ENCODE data around the gene PDHA2.

Gene PDHA2

DNA sequence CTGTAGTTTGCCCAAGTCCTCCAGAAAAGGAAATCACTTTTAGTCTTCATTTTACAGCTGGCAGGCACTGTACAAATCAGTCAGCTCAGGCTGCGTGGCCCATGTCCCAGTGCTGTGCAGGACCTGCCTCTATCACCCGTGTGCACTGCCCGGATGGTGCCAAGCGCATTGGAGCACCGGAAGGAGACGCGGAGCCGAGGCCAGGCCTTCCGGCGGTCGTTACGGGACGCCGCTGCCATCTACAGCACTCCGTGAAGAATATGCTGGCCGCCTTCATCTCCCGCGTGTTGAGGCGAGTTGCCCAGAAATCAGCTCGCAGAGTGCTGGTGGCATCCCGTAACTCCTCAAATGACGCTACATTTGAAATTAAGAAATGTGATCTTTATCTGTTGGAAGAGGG is at the start of gene PDHA2:
Gene PDHA2, plus strand, starts transcription at position 203 of the 400 bp plus-strand sequence. Its CDS starts 58 bp downstream, at position 261.
- H3K4me1 ChIP-seq (ENCODE audit: control insufficient read depth in 2 of 2, insufficient read depth in 2 of 2, low read length in 2 of 2) = no peaks in the 10 kb centered on the region
- no peak within 1 kb of the TSS for H3K4me3 ChIP-seq (ENCODE audit: low read length in 2 of 2)
- H3K27me3 ChIP-seq (ENCODE audit: control insufficient read depth in 2 of 2, insufficient read depth in 2 of 2, low read length in 2 of 2) = no peaks in the 10 kb centered on the region
- no peaks in the 10 kb centered on the region for H3K36me3 ChIP-seq (ENCODE audit: control insufficient read depth in 2 of 2, insufficient read depth in 2 of 2, low read length in 2 of 2)
- no peak within 1 kb of the TSS for H3K27ac ChIP-seq (ENCODE audit: low read depth in 2 of 2, low read length in 2 of 2)
- no peaks in the 10 kb centered on the region for H3K9me3 ChIP-seq (ENCODE audit: control insufficient read depth in 2 of 2, low read length in 2 of 2)
- H3K9ac ChIP-seq (ENCODE audit: low read depth in 1 of 2, low read length in 2 of 2) = no peak within 1 kb of the TSS

GRCh38 chr4:95798003-95798402 is 41.9 kb upstream of the PDHA2 start:
- no peak overlapping the region for H3K4me3 ChIP-seq (ENCODE audit: low read length in 2 of 2)
- no peaks in the 10 kb centered on the region for H3K27me3 ChIP-seq (ENCODE audit: control insufficient read depth in 2 of 2, insufficient read depth in 2 of 2, low read length in 2 of 2)
- no peak overlapping the region for H3K9ac ChIP-seq (ENCODE audit: low read depth in 1 of 2, low read length in 2 of 2)
- no peak overlapping the region for H3K27ac ChIP-seq (ENCODE audit: low read depth in 2 of 2, low read length in 2 of 2)
- no peaks in the 10 kb centered on the region for H3K4me1 ChIP-seq (ENCODE audit: control insufficient read depth in 2 of 2, insufficient read depth in 2 of 2, low read length in 2 of 2)
- H3K36me3 ChIP-seq (ENCODE audit: control insufficient read depth in 2 of 2, insufficient read depth in 2 of 2, low read length in 2 of 2) = no peaks in the 10 kb centered on the region
- no peaks in the 10 kb centered on the region for H3K9me3 ChIP-seq (ENCODE audit: control insufficient read depth in 2 of 2, low read length in 2 of 2)

DNA sequence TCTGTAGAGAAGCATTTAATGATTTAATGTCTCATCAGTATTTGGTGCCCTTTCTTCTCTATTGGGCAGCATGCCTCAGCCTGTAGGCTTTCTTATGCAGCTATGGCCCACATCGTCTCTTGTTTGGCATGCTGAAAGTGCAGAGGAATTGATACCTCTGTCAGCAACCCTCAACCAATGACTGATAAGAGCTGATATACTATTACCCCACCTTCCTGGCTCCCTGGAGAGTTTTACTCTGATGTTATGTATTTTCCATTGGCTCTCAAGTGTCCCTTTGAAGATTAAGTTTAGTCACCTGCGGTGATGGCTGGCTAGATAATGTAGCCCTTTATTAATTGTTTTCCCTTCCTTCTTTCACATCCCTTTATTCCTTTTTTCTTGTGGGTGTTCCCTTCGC is 41.2 kb upstream of the PDHA2 start:
- Histone ChIP-seq H3K4me3 (ENCODE audit: low read length in 2 of 2) (no peak overlapping the region), H3K4me1 (ENCODE audit: control insufficient read depth in 2 of 2, insufficient read depth in 2 of 2, low read length in 2 of 2) (no peaks in the 10 kb centered on the region), H3K36me3 (ENCODE audit: control insufficient read depth in 2 of 2, insufficient read depth in 2 of 2, low read length in 2 of 2) (no peaks in the 10 kb centered on the region)

DNA sequence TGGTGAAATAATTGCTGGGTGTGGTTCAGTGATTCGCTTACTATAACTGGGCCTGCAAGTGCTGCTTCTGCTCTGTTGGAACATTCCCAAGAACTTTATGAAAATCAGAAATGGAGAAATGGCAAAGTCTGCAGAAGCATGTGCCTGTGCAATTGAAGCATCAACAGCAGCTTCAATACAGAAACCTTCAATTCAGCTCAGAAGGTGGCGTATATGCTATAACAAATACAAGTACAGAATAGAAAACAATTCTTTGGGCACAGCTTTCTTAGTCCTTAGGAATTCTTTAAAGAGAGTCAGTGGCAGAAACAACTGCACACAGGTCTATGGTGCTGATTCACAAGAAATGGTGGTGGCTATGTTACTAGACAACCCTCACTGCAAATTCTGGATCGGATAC is 18.0 kb upstream of the PDHA2 start:
- H3K9me3 ChIP-seq (ENCODE audit: control insufficient read depth in 2 of 2, low read length in 2 of 2) = no peaks in the 10 kb centered on the region
- H3K4me3 ChIP-seq (ENCODE audit: low read length in 2 of 2) = no peak overlapping the region
- no peaks in the 10 kb centered on the region for H3K27me3 ChIP-seq (ENCODE audit: control insufficient read depth in 2 of 2, insufficient read depth in 2 of 2, low read length in 2 of 2)
- no peaks in the 10 kb centered on the region for H3K4me1 ChIP-seq (ENCODE audit: control insufficient read depth in 2 of 2, insufficient read depth in 2 of 2, low read length in 2 of 2)
- no peak overlapping the region for H3K9ac ChIP-seq (ENCODE audit: low read depth in 1 of 2, low read length in 2 of 2)
- H3K27ac ChIP-seq (ENCODE audit: low read depth in 2 of 2, low read length in 2 of 2) = no peak overlapping the region
- H3K36me3 ChIP-seq (ENCODE audit: control insufficient read depth in 2 of 2, insufficient read depth in 2 of 2, low read length in 2 of 2) = no peaks in the 10 kb centered on the region

More for the DNA sequence above, 41.2 kb upstream of the PDHA2 start:
- Histone ChIP-seq H3K27me3 (ENCODE audit: control insufficient read depth in 2 of 2, insufficient read depth in 2 of 2, low read length in 2 of 2) (no peaks in the 10 kb centered on the region), H3K9me3 (ENCODE audit: control insufficient read depth in 2 of 2, low read length in 2 of 2) (no peaks in the 10 kb centered on the region), H3K9ac (ENCODE audit: low read depth in 1 of 2, low read length in 2 of 2) (no peak overlapping the region), H3K27ac (ENCODE audit: low read depth in 2 of 2, low read length in 2 of 2) (no peak overlapping the region)

GRCh38 chr4:95825546-95825945 is 14.3 kb upstream of the PDHA2 start:
- Histone ChIP-seq H3K9ac (ENCODE audit: low read depth in 1 of 2, low read length in 2 of 2) (no peak overlapping the region), H3K9me3 (ENCODE audit: control insufficient read depth in 2 of 2, low read length in 2 of 2) (no peaks in the 10 kb centered on the region), H3K36me3 (ENCODE audit: control insufficient read depth in 2 of 2, insufficient read depth in 2 of 2, low read length in 2 of 2) (no peaks in the 10 kb centered on the region), H3K27ac (ENCODE audit: low read depth in 2 of 2, low read length in 2 of 2) (no peak overlapping the region), H3K4me3 (ENCODE audit: low read length in 2 of 2) (no peak overlapping the region), H3K27me3 (ENCODE audit: control insufficient read depth in 2 of 2, insufficient read depth in 2 of 2, low read length in 2 of 2) (no peaks in the 10 kb centered on the region), H3K4me1 (ENCODE audit: control insufficient read depth in 2 of 2, insufficient read depth in 2 of 2, low read length in 2 of 2) (no peaks in the 10 kb centered on the region)

GRCh38 chr4:95830651-95831050 is 9.2 kb upstream of the PDHA2 start:
- no peaks in the 10 kb centered on the region for H3K36me3 ChIP-seq (ENCODE audit: control insufficient read depth in 2 of 2, insufficient read depth in 2 of 2, low read length in 2 of 2)
- H3K4me1 ChIP-seq (ENCODE audit: control insufficient read depth in 2 of 2, insufficient read depth in 2 of 2, low read length in 2 of 2) = no peaks in the 10 kb centered on the region
- no peak overlapping the region for H3K4me3 ChIP-seq (ENCODE audit: low read length in 2 of 2)
- H3K27ac ChIP-seq (ENCODE audit: low read depth in 2 of 2, low read length in 2 of 2) = no peak overlapping the region
- no peak overlapping the region for H3K9ac ChIP-seq (ENCODE audit: low read depth in 1 of 2, low read length in 2 of 2)
- H3K9me3 ChIP-seq (ENCODE audit: control insufficient read depth in 2 of 2, low read length in 2 of 2) = no peaks in the 10 kb centered on the region
- H3K27me3 ChIP-seq (ENCODE audit: control insufficient read depth in 2 of 2, insufficient read depth in 2 of 2, low read length in 2 of 2) = no peaks in the 10 kb centered on the region

DNA sequence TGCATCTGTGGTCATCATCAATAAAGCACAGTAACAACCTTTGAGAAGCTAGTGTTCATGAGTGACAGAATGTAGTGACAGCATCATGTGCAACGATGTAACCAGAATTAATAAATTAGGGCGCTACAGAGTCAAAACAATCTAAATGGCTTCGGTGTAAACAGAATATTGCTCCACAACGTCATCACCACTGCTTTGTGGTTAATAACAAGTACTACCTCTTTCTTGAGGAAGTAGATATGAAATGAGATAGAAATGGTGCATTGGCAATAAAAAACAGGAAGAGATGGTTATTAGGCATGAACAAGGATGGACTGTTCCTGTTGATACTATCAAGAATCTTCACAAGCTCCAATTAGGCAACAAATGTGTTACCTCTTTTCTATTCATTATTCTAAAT is 8.7 kb upstream of the PDHA2 start:
- Histone ChIP-seq H3K9me3 (ENCODE audit: control insufficient read depth in 2 of 2, low read length in 2 of 2) (no peaks in the 10 kb centered on the region), H3K4me1 (ENCODE audit: control insufficient read depth in 2 of 2, insufficient read depth in 2 of 2, low read length in 2 of 2) (no peaks in the 10 kb centered on the region), H3K9ac (ENCODE audit: low read depth in 1 of 2, low read length in 2 of 2) (no peak overlapping the region), H3K4me3 (ENCODE audit: low read length in 2 of 2) (no peak overlapping the region), H3K27me3 (ENCODE audit: control insufficient read depth in 2 of 2, insufficient read depth in 2 of 2, low read length in 2 of 2) (no peaks in the 10 kb centered on the region), H3K27ac (ENCODE audit: low read depth in 2 of 2, low read length in 2 of 2) (no peak overlapping the region), H3K36me3 (ENCODE audit: control insufficient read depth in 2 of 2, insufficient read depth in 2 of 2, low read length in 2 of 2) (no peaks in the 10 kb centered on the region)

GRCh38 chr4:95833711-95834194 is 6.1 kb upstream of the PDHA2 start:
- no peaks in the 10 kb centered on the region for H3K9me3 ChIP-seq (ENCODE audit: control insufficient read depth in 2 of 2, low read length in 2 of 2)
- H3K9ac ChIP-seq (ENCODE audit: low read depth in 1 of 2, low read length in 2 of 2) = no peak overlapping the region
- no peaks in the 10 kb centered on the region for H3K4me1 ChIP-seq (ENCODE audit: control insufficient read depth in 2 of 2, insufficient read depth in 2 of 2, low read length in 2 of 2)
- H3K27ac ChIP-seq (ENCODE audit: low read depth in 2 of 2, low read length in 2 of 2) = no peak overlapping the region
- no peaks in the 10 kb centered on the region for H3K27me3 ChIP-seq (ENCODE audit: control insufficient read depth in 2 of 2, insufficient read depth in 2 of 2, low read length in 2 of 2)
- no peaks in the 10 kb centered on the region for H3K36me3 ChIP-seq (ENCODE audit: control insufficient read depth in 2 of 2, insufficient read depth in 2 of 2, low read length in 2 of 2)
- H3K4me3 ChIP-seq (ENCODE audit: low read length in 2 of 2) = no peak overlapping the region

DNA sequence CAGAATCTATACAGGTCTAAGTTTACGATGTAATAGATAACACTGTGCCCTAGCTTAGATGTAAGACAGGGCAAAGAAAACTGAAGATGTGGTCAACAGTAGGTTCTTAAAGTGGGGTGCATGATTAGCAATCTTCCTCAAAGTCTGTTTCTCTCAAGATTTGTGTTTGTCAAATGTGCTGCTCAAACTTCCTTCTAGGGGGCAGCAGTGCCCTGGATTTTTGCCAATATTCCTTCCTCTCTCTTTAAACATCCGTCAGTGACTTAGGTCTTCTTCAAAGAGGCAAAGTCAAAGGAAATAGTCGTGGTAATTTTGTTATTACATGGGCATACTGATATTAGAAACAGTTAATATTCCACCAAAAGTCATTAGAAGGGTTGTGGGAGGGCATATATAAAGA is 4.2 kb upstream of the PDHA2 start:
- Histone ChIP-seq H3K9me3 (ENCODE audit: control insufficient read depth in 2 of 2, low read length in 2 of 2) (no peaks in the 10 kb centered on the region), H3K4me1 (ENCODE audit: control insufficient read depth in 2 of 2, insufficient read depth in 2 of 2, low read length in 2 of 2) (no peaks in the 10 kb centered on the region), H3K4me3 (ENCODE audit: low read length in 2 of 2) (no peak overlapping the region), H3K9ac (ENCODE audit: low read depth in 1 of 2, low read length in 2 of 2) (no peak overlapping the region), H3K27ac (ENCODE audit: low read depth in 2 of 2, low read length in 2 of 2) (no peak overlapping the region), H3K27me3 (ENCODE audit: control insufficient read depth in 2 of 2, insufficient read depth in 2 of 2, low read length in 2 of 2) (no peaks in the 10 kb centered on the region), H3K36me3 (ENCODE audit: control insufficient read depth in 2 of 2, insufficient read depth in 2 of 2, low read length in 2 of 2) (no peaks in the 10 kb centered on the region)

GRCh38 chr4:95838192-95838591 is 1.7 kb upstream of the PDHA2 start:
- Histone ChIP-seq H3K27me3 (ENCODE audit: control insufficient read depth in 2 of 2, insufficient read depth in 2 of 2, low read length in 2 of 2) (no peaks in the 10 kb centered on the region), H3K9ac (ENCODE audit: low read depth in 1 of 2, low read length in 2 of 2) (no peak overlapping the region), H3K4me1 (ENCODE audit: control insufficient read depth in 2 of 2, insufficient read depth in 2 of 2, low read length in 2 of 2) (no peaks in the 10 kb centered on the region), H3K27ac (ENCODE audit: low read depth in 2 of 2, low read length in 2 of 2) (no peak overlapping the region), H3K9me3 (ENCODE audit: control insufficient read depth in 2 of 2, low read length in 2 of 2) (no peaks in the 10 kb centered on the region), H3K36me3 (ENCODE audit: control insufficient read depth in 2 of 2, insufficient read depth in 2 of 2, low read length in 2 of 2) (no peaks in the 10 kb centered on the region), H3K4me3 (ENCODE audit: low read length in 2 of 2) (no peak overlapping the region)

DNA sequence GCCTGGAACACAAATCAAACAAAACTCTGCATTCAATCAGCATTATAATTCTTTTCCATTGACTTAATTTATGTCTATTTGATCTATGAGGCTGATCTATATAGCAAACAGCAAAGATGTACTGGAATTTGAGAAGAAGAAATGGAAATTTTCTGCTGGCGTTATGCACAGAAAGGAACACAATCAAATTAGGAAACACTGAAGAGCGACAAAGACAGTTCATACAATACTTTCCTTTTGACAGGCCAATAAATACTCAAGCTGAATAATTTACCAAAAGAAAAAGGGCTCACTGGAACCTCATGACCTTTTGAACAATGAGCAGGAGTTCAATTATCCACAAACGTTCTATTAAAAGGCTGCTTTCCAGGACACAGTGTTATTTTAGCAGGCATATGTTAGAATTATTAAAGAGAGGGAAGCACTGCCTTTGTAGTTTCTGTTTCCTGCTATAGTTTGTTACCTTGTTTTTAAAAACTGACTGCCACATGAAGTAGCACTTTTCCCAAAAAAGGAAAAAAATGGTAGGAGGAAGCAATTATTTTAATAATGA is 8.1 kb downstream of the PDHA2 start:
- no peaks in the 10 kb centered on the region for H3K27me3 ChIP-seq (ENCODE audit: control insufficient read depth in 2 of 2, insufficient read depth in 2 of 2, low read length in 2 of 2)
- no peaks in the 10 kb centered on the region for H3K36me3 ChIP-seq (ENCODE audit: control insufficient read depth in 2 of 2, insufficient read depth in 2 of 2, low read length in 2 of 2)
- no peaks in the 10 kb centered on the region for H3K4me1 ChIP-seq (ENCODE audit: control insufficient read depth in 2 of 2, insufficient read depth in 2 of 2, low read length in 2 of 2)
- H3K9ac ChIP-seq (ENCODE audit: low read depth in 1 of 2, low read length in 2 of 2) = no peak overlapping the region
- no peak overlapping the region for H3K27ac ChIP-seq (ENCODE audit: low read depth in 2 of 2, low read length in 2 of 2)
- H3K9me3 ChIP-seq (ENCODE audit: control insufficient read depth in 2 of 2, low read length in 2 of 2) = no peaks in the 10 kb centered on the region
- H3K4me3 ChIP-seq (ENCODE audit: low read length in 2 of 2) = no peak overlapping the region

Data from mucosa of rectum (tissue), 2 donors.